ENCODE data around the gene GPX4. TPM values are rescaled to one million over a fixed set of nuclear protein-coding genes. Genes with fewer than 3 reads are reported as not detected.

Gene GPX4
- total and polyA plus RNA-seq, 2 experiments from 2014 or later: 351 to 573 TPM

DNA sequence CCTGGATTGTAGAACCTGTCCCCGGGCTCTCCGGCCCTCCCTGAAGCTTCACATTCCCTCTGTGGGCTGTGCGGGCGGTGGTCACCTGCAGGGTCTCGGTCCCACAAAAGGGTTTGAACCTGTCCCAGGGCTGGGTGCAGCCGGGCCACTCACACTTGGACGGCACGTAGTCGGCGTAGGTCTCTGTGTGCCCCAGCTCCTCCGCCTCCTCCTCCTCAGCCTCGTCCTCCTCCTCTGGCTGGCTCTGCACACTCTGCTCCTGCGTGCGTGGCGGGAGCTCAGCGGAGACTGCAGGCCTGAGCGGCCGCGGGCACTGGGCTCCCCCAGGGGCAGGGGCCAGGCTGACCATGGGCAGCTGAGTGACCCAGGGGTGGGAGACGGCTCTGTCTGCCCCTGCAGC, 19.6 kb downstream of the GPX4 start (continued):
- TF ChIP-seq, protein P1, sequence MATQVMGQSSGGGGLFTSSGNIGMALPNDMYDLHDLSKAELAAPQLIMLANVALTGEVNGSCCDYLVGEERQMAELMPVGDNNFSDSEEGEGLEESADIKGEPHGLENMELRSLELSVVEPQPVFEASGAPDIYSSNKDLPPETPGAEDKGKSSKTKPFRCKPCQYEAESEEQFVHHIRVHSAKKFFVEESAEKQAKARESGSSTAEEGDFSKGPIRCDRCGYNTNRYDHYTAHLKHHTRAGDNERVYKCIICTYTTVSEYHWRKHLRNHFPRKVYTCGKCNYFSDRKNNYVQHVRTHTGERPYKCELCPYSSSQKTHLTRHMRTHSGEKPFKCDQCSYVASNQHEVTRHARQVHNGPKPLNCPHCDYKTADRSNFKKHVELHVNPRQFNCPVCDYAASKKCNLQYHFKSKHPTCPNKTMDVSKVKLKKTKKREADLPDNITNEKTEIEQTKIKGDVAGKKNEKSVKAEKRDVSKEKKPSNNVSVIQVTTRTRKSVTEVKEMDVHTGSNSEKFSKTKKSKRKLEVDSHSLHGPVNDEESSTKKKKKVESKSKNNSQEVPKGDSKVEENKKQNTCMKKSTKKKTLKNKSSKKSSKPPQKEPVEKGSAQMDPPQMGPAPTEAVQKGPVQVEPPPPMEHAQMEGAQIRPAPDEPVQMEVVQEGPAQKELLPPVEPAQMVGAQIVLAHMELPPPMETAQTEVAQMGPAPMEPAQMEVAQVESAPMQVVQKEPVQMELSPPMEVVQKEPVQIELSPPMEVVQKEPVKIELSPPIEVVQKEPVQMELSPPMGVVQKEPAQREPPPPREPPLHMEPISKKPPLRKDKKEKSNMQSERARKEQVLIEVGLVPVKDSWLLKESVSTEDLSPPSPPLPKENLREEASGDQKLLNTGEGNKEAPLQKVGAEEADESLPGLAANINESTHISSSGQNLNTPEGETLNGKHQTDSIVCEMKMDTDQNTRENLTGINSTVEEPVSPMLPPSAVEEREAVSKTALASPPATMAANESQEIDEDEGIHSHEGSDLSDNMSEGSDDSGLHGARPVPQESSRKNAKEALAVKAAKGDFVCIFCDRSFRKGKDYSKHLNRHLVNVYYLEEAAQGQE (IDR thresholded peaks at IDR 0.05; ENCODE audit: unreplicated experiment): no peak
- no peak for TF ChIP-seq POLR2AphosphoS5 (IDR thresholded peaks at IDR 0.05; ENCODE audit: low read depth)
- TF ChIP-seq ZNF331 (CRISPR knock-in tag; IDR thresholded peaks at IDR 0.05; ENCODE audit: low read depth): no peak
- no peak for TF ChIP-seq STAT1 (IDR thresholded peaks at IDR 0.05; ENCODE audit: unreplicated experiment)
- TF ChIP-seq, protein P2, sequence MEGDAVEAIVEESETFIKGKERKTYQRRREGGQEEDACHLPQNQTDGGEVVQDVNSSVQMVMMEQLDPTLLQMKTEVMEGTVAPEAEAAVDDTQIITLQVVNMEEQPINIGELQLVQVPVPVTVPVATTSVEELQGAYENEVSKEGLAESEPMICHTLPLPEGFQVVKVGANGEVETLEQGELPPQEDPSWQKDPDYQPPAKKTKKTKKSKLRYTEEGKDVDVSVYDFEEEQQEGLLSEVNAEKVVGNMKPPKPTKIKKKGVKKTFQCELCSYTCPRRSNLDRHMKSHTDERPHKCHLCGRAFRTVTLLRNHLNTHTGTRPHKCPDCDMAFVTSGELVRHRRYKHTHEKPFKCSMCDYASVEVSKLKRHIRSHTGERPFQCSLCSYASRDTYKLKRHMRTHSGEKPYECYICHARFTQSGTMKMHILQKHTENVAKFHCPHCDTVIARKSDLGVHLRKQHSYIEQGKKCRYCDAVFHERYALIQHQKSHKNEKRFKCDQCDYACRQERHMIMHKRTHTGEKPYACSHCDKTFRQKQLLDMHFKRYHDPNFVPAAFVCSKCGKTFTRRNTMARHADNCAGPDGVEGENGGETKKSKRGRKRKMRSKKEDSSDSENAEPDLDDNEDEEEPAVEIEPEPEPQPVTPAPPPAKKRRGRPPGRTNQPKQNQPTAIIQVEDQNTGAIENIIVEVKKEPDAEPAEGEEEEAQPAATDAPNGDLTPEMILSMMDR (conservative IDR thresholded peaks at IDR 0.05; ENCODE audit: low read depth in 2 of 2): no peak
- TF ChIP-seq EZH2phosphoT487 (IDR thresholded peaks at IDR 0.05; ENCODE audit: unreplicated experiment): no peak
- no peak for TF ChIP-seq EZH2 (IDR thresholded peaks at IDR 0.05; ENCODE audit: low read depth, unreplicated experiment)
- no peak for TF ChIP-seq NANOG (IDR thresholded peaks at IDR 0.05; ENCODE audit: borderline replicate concordance)

DNA sequence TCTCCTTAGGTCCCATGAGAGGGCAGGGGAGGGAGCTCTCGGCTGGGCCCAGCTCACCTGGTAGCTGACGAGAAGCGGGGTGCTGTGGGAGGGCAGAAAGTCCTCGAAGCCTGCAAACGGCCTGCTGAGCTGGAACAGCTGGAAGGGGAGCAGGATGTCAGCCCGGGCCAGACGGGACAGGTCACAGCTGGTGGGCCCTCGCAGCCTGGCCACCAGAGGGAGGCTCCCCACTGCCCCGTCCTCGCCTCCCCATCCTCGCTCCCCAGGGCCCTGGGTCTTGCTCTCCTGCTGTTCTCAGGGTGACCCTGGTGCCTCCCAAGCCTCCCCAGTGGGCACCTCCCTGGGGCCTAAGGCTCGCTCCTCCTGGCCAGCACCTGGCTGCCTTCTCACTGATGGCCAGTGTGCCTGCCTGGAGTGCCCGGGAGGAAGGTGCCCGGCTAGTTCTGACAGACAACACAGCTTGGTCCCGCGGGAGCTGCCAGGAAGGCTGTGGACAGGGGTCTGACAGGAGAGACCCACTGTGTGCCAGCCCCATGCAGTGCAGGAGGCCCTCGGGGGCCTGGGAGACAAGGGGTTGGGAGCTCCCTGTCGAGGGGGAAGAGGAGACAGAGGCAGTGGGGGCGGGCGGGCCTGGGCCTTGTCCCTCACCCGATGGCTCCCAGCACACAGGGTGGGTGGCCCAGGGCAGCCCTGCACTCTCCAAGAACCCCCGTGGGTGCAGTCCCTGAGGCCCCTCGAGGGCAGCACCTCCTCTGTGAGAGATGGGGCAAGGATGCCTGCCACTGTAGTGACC, 20.3 kb downstream of the GPX4 start:
- Histone ChIP-seq H3K4me2 (no peak overlapping the region), H3K4me3 (no peak overlapping the region), H2AFZ (no peak overlapping the region), H3K36me3 (ENCODE audit: insufficient read depth) (no peaks in the 10 kb centered on the region), H3K9me2 (ENCODE audit: insufficient read depth) (no peaks in the 10 kb centered on the region), H4K20me1 (replicated peaks; ENCODE audit: insufficient read depth) (no peaks in the 10 kb centered on the region; the same call in 1 of the 2 replicates), H3K27me3 (ENCODE audit: insufficient read depth) (no peaks in the 10 kb centered on the region), H3K79me2 (replicated peaks; ENCODE audit: insufficient read depth) (no peaks in the 10 kb centered on the region), H3K27ac (ENCODE audit: low read depth) (no peak overlapping the region), H3F3A (replicated peaks; ENCODE audit: low read depth) (0 out of 2 replicates have a peak, but pooled peaks cover 6% of the 10 kb centered on the region), H3K4me1 (ENCODE audit: insufficient read depth) (no peaks in the 10 kb centered on the region)
- Mint-ChIP-seq H3K27me3 (ENCODE audit: insufficient read depth, low read depth, poor library complexity) (peaks cover 2% of the 10 kb centered on the region), H3K9me3 (no peaks in the 10 kb centered on the region; the same call in 2 of the 3 replicates), H3K36me3 (ENCODE audit: low read depth) (peaks cover 15% of the 10 kb centered on the region), H3K27ac (no peak overlapping the region), H3K4me1 (peaks cover 2% of the 10 kb centered on the region), H3K4me3 (no peak overlapping the region)
- ATAC-seq (peak; percentile 10), DNase-seq (ENCODE audit: low spot score) (no peak)
- TF ChIP-seq EZH2phosphoT487 (IDR thresholded peaks at IDR 0.05; ENCODE audit: unreplicated experiment): no peak
- no peak for TF ChIP-seq EZH2 (IDR thresholded peaks at IDR 0.05; ENCODE audit: low read depth, unreplicated experiment)
- no peak for TF ChIP-seq CREB1 (CRISPR knock-in tag; IDR thresholded peaks at IDR 0.05; ENCODE audit: low read depth)
